Measurements from ENCODE around the gene MAP3K10. TPM values are rescaled to one million over a fixed set of nuclear protein-coding genes. Genes with fewer than 3 reads are reported as not detected.

MAP3K10 gene
- total and polyA plus RNA-seq, 2 of the 4 experiments (the other 2 are of a cell fraction): 1.8 to 5.5 TPM

- POLR2A ChIA-PET (ENCODE audit: unreplicated experiment): no interaction called here
Measured at GRCh38 chr19:40163541-40164129, 27.6 kb upstream of the MAP3K10 start.

More at GRCh38 chr19:40163541-40164129, 27.6 kb upstream of the MAP3K10 start:
- no CpG with 5 or more reads among the region's 4 CpGs for WGBS, 2 experiments (ENCODE audit: extremely low coverage in 2 of 2, insufficient read length in 1 of 2)
- H2AK9ac ChIP-seq (replicated peaks; ENCODE audit: low read depth, low read length, poor library complexity): no peak overlapping the region
- no peaks in the 10 kb centered on the region for H3K4me1 ChIP-seq (ENCODE audit: control insufficient read depth, insufficient read depth, low read length)
- in situ Hi-C loops (cut with MboI; ENCODE audit: low sequenced_read_pairs) (no loop called here), dilution Hi-C loops (cut with HindIII; ENCODE audit: low sequenced_read_pairs, unreplicated experiment) (no loop called here), intact Hi-C loops (cut with micrococcal nuclease) (no loop called here)
- no peak overlapping the region for H2AK5ac ChIP-seq (ENCODE audit: low read depth, low read length)
- no peak overlapping the region for H2AFZ ChIP-seq (replicated peaks; ENCODE audit: low read length, poor library complexity)
- H3K9ac ChIP-seq (ENCODE audit: low read depth, low read length): no peak overlapping the region
- H2BK120ac ChIP-seq (ENCODE audit: low read depth, low read length): no peak overlapping the region
- H2BK5ac ChIP-seq (ENCODE audit: low read depth, low read length, poor library complexity, severe bottlenecking): no peak overlapping the region
- CTCF ChIA-PET: interaction anchor here (0.6 kb wide), 1 partner anchor 11 kb away, joined by 4 read pairs; no protein-coding TSS in a partner anchor
- no peak overlapping the region for H3K23ac ChIP-seq (ENCODE audit: low read depth, low read length)
- H2BK15ac ChIP-seq (ENCODE audit: low read depth, low read length): no peak overlapping the region
- no peaks in the 10 kb centered on the region for H3K9me1 ChIP-seq (ENCODE audit: insufficient read depth, low read length)
- H3K9me3 ChIP-seq (ENCODE audit: control insufficient read depth, insufficient read depth, low read length): no peaks in the 10 kb centered on the region
- TF ChIP-seq BHLHE40 (IDR thresholded peaks at IDR 0.05; ENCODE audit: low read depth, low read length): no peak
- TF ChIP-seq NFE2L2 (IDR thresholded peaks at IDR 0.05; ENCODE audit: low read depth, low read length): no peak
- TF ChIP-seq ELK1 (IDR thresholded peaks at IDR 0.05; ENCODE audit: borderline replicate concordance, low read depth, low read length): no peak
- no peak for TF ChIP-seq RCOR1 (IDR thresholded peaks at IDR 0.05; ENCODE audit: insufficient replicate concordance, low read length)
- BruUV-seq (replicated peaks): no TSS peak
- H4K91ac ChIP-seq (ENCODE audit: insufficient read depth, low read depth, low read length): no peak overlapping the region
- no peak overlapping the region for H3K27ac ChIP-seq (ENCODE audit: insufficient read depth, low read length)
- no peaks in the 10 kb centered on the region for H3K79me1 ChIP-seq (ENCODE audit: low read depth in 1 of 2, low read length in 2 of 2)
- H3K4ac ChIP-seq (ENCODE audit: low read depth, low read length): no peak overlapping the region
- no peak overlapping the region for H4K8ac ChIP-seq (ENCODE audit: low read depth in 2 of 2, low read length in 2 of 2)
- no peak overlapping the region for H3K14ac ChIP-seq (replicated peaks; ENCODE audit: low read depth, low read length)
- H3K36me3 ChIP-seq (ENCODE audit: control insufficient read depth, insufficient read depth, low read length): no peaks in the 10 kb centered on the region
- ATAC-seq (ENCODE audit: low read depth): no peak
- no peak overlapping the region for H2BK20ac ChIP-seq (ENCODE audit: low read depth, low read length)
- H3K56ac ChIP-seq (ENCODE audit: extremely low read depth, insufficient read depth, low read length): no peak overlapping the region
- H3K18ac ChIP-seq (ENCODE audit: low read depth, low read length): no peak overlapping the region
- H3K27me3 ChIP-seq (ENCODE audit: control insufficient read depth, insufficient read depth, low read length): no peaks in the 10 kb centered on the region
- DNase-seq: no peak
- H3K4me3 ChIP-seq (ENCODE audit: insufficient read depth, low read depth, low read length): no peak overlapping the region
- no peak overlapping the region for H4K5ac ChIP-seq (ENCODE audit: low read depth, low read length)
- H4K20me1 ChIP-seq (ENCODE audit: insufficient read depth, low read length): no peaks in the 10 kb centered on the region
- H3K4me2 ChIP-seq (ENCODE audit: low read depth, low read length): no peak overlapping the region
